SH-SY5Y (cell line): Measurements from ENCODE around the gene TRPM3.

ENCODE experiments used
- GATA2 ChIP-seq: IDR thresholded peaks from 2 replicates; pipeline ENCODE4 v1.6.1; 2011; ENCODE audit warnings: mild to moderate bottlenecking, low read depth, low read length
- GATA3 ChIP-seq: IDR thresholded peaks from 2 replicates; pipeline ENCODE4 v1.6.1; 2011; ENCODE audit warnings: low read depth, mild to moderate bottlenecking, low read length, moderate library complexity

DNA sequence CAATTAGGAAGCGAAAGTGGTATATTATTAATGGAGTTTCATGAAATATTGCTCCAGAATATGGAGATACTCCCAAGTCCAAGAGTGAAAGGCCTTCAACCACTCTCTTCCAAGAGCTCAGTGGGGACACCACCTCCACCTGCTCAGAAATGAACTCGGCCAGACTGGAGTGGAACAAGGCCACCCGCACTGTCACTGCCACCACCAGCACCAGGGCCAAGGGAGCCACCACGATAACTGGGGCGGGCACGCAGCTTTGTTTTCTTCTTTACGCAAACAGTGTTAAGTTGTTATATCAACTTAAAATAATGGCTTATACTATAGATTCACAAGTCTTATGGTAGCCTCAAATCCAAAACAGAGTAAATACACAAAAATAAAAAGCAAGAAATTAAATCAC lies 204.1 kb downstream of the TRPM3 start:
- TF ChIP-seq GATA2 (no peak), GATA3 (no peak)
